HEK293 (cell line): Measurements from ENCODE around the gene EPO.

Experiments used
- CTCF ChIA-PET: fragments of 350-600 bp; formaldehyde crosslinking; extraction: SDS; loops from one replicate; lab custom pipeline; 2021; ENCODE audit warnings: antibody characterized with exemption; lab: Yijun Ruan, JAX
- POLR2A ChIA-PET: fragments of 300-600 bp; formaldehyde crosslinking; extraction: SDS; loops from one replicate; lab custom pipeline; 2020; ENCODE audit warnings: antibody characterized with exemption, inconsistent platforms; lab: Yijun Ruan, JAX
- H3K27ac ChIP-seq: fragments of 200-500 bp; sonication (Bioruptor generic); 2 replicates; pipeline ENCODE4 v1.5.1; 2014; ENCODE audit warnings: low read depth, low read length, control low read depth, inconsistent platforms; ENCODE audit errors: extremely low read depth
- H3K36me3 ChIP-seq, 2 experiments: fragments of 200-500 bp in 1 of 2; sonication (Bioruptor generic) in 1 of 2; 1 replicate in 1 of 2; 2 replicates in 1 of 2; pipeline ENCODE4 v1.5.1; 2014 to 2017; ENCODE audit warnings: inconsistent platforms in 2 of 2, low read length in 2 of 2; ENCODE audit not compliant: control insufficient read depth in 2 of 2, insufficient read depth in 1 of 2
- H3K4me1 ChIP-seq: fragments of 200-500 bp; sonication (Bioruptor generic); 2 replicates; pipeline ENCODE4 v1.5.1; 2014; ENCODE audit warnings: mild to moderate bottlenecking, low read length, inconsistent platforms; ENCODE audit not compliant: control insufficient read depth, insufficient read depth
- H3K4me3 ChIP-seq: 2 replicates; pipeline ENCODE4 v1.5.1; 2011; ENCODE audit warnings: low read depth, mild to moderate bottlenecking, control low read depth, low read length, moderate library complexity
- H3K9me3 ChIP-seq: fragments of 200-500 bp; sonication (Bioruptor generic); 2 replicates; pipeline ENCODE4 v1.5.1; 2014; ENCODE audit warnings: low read depth, low read length, inconsistent platforms; ENCODE audit not compliant: control insufficient read depth, insufficient read depth
- AEBP2 ChIP-seq: fragments of 450-650 bp; formaldehyde crosslinking; IDR thresholded peaks from 2 replicates; pipeline ENCODE4 v1.5.1; 2016; ENCODE audit warnings: missing biosample characterization, missing genetic modification characterization, borderline replicate concordance
- CTCF ChIP-seq: fragments of 450-650 bp; formaldehyde crosslinking; IDR thresholded peaks from 2 replicates; pipeline ENCODE4 v1.5.1; 2016; ENCODE audit warnings: missing biosample characterization, missing genetic modification characterization
- GLI4 ChIP-seq: fragments of 450-650 bp; formaldehyde crosslinking; IDR thresholded peaks from 2 replicates; pipeline ENCODE4 v1.5.1; 2016; ENCODE audit warnings: missing biosample characterization, missing genetic modification characterization
- GLIS1 ChIP-seq: fragments of 450-650 bp; formaldehyde crosslinking; IDR thresholded peaks from 2 replicates; pipeline ENCODE4 v1.5.1; 2016; ENCODE audit warnings: missing biosample characterization, missing genetic modification characterization
- PRDM1 ChIP-seq: fragments of 450-650 bp; formaldehyde crosslinking; IDR thresholded peaks from 2 replicates; pipeline ENCODE4; 2016; ENCODE audit warnings: missing biosample characterization, missing genetic modification characterization
- SP7 ChIP-seq: fragments of 450-650 bp; formaldehyde crosslinking; IDR thresholded peaks from 2 replicates; pipeline ENCODE4 v1.5.1; 2016; ENCODE audit warnings: missing biosample characterization, missing genetic modification characterization
- ZBTB17 ChIP-seq: fragments of 450-650 bp; formaldehyde crosslinking; IDR thresholded peaks from 2 replicates; pipeline ENCODE4 v1.5.1; 2016; ENCODE audit warnings: missing biosample characterization, missing genetic modification characterization
- ZBTB6 ChIP-seq: fragments of 450-650 bp; formaldehyde crosslinking; IDR thresholded peaks from 2 replicates; pipeline ENCODE4 v1.5.1; 2017; ENCODE audit warnings: missing biosample characterization, missing genetic modification characterization
- ZIC2 ChIP-seq: fragments of 450-650 bp; formaldehyde crosslinking; IDR thresholded peaks from 2 replicates; pipeline ENCODE4 v1.5.1; 2016; ENCODE audit warnings: missing biosample characterization, missing genetic modification characterization
- ZNF19 ChIP-seq: fragments of 450-650 bp; formaldehyde crosslinking; IDR thresholded peaks from 2 replicates; pipeline ENCODE4; 2016; ENCODE audit warnings: missing biosample characterization, missing genetic modification characterization, low read depth
- ZNF529 ChIP-seq: fragments of 450-650 bp; formaldehyde crosslinking; IDR thresholded peaks from 2 replicates; pipeline ENCODE4 v1.5.1; 2017; ENCODE audit warnings: missing genetic modification characterization, missing biosample characterization; ENCODE audit not compliant: insufficient replicate concordance
- ZNF777 ChIP-seq: fragments of 450-650 bp; formaldehyde crosslinking; IDR thresholded peaks from 2 replicates; pipeline ENCODE4 v1.5.1; 2017; ENCODE audit warnings: missing biosample characterization, missing genetic modification characterization, borderline replicate concordance
- ZNF837 ChIP-seq: fragments of 450-650 bp; formaldehyde crosslinking; IDR thresholded peaks from 2 replicates; pipeline ENCODE4 v1.5.1; 2016; ENCODE audit warnings: missing biosample characterization, missing genetic modification characterization
- TF ChIP-seq, protein P1 (sequence below): fragments of 450-650 bp; formaldehyde crosslinking; IDR thresholded peaks from 2 replicates; pipeline ENCODE4; 2016; ENCODE audit warnings: missing biosample characterization, missing genetic modification characterization
- TF ChIP-seq, protein P2 (sequence below): fragments of 450-650 bp; formaldehyde crosslinking; IDR thresholded peaks from 2 replicates; pipeline ENCODE4 v1.5.1; 2016; ENCODE audit warnings: missing biosample characterization, missing genetic modification characterization, low read depth
- TF ChIP-seq, protein P3 (sequence below): fragments of 450-650 bp; formaldehyde crosslinking; IDR thresholded peaks from 2 replicates; pipeline ENCODE4 v1.5.1; 2016; ENCODE audit warnings: missing biosample characterization, missing genetic modification characterization

Gene EPO

DNA sequence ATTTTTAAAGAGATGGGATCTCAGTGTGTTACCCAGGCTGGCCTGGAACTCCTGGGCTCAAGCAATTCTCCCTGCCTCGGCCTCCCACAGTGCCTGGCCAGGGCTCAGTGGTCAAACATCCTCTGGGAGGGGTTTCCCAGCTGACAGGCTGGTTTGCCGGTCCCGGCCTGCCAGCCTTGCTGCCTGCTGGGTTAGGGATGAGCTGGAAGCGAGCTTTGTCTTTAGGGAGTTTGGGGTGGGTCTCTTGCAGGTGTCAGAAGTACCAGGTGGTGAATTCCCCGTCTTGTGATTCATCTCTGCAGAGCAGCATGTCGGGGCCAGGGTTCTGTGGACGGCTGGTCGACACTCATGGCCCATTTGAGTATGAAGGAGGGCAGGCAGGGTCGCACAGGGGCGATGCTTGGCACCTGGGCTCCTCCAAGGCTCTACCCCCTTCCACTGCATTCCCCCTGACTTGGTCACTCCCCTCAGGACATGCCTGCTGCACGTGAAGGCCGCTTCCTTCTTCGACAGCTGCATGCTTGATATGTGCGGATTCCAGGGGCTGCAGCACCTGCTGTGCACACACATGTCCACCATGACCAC, 43.4 kb downstream of the EPO start:
- ChIA-PET POLR2A (no interaction called here), CTCF (interaction anchor here (0.6 kb wide), 1 partner anchor 552 kb away, joined by 4 read pairs; no protein-coding TSS in a partner anchor)
- Histone ChIP-seq H3K36me3 (no peaks in the 10 kb centered on the region), H3K9me3 (no peaks in the 10 kb centered on the region), H3K4me1 (no peaks in the 10 kb centered on the region), H3K4me3 (no peak overlapping the region), H3K27ac (no peak overlapping the region)
- TF ChIP-seq AEBP2 (tag by site-specific recombination) (no peak), ZNF19 (no peak), PRDM1 (tag by site-specific recombination) (no peak), ZNF777 (tag by site-specific recombination) (no peak), ZBTB17 (tag by site-specific recombination) (no peak)
- TF ChIP-seq, protein P1, sequence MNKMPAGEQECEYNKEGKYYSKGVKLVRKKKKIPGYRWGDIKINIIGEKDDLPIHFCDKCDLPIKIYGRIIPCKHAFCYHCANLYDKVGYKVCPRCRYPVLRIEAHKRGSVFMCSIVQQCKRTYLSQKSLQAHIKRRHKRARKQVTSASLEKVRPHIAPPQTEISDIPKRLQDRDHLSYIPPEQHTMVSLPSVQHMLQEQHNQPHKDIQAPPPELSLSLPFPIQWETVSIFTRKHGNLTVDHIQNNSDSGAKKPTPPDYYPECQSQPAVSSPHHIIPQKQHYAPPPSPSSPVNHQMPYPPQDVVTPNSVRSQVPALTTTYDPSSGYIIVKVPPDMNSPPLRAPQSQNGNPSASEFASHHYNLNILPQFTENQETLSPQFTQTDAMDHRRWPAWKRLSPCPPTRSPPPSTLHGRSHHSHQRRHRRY (tag by site-specific recombination), result no peak
- TF ChIP-seq, protein P2, sequence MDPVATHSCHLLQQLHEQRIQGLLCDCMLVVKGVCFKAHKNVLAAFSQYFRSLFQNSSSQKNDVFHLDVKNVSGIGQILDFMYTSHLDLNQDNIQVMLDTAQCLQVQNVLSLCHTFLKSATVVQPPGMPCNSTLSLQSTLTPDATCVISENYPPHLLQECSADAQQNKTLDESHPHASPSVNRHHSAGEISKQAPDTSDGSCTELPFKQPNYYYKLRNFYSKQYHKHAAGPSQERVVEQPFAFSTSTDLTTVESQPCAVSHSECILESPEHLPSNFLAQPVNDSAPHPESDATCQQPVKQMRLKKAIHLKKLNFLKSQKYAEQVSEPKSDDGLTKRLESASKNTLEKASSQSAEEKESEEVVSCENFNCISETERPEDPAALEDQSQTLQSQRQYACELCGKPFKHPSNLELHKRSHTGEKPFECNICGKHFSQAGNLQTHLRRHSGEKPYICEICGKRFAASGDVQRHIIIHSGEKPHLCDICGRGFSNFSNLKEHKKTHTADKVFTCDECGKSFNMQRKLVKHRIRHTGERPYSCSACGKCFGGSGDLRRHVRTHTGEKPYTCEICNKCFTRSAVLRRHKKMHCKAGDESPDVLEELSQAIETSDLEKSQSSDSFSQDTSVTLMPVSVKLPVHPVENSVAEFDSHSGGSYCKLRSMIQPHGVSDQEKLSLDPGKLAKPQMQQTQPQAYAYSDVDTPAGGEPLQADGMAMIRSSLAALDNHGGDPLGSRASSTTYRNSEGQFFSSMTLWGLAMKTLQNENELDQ (tag by site-specific recombination), result no peak

DNA sequence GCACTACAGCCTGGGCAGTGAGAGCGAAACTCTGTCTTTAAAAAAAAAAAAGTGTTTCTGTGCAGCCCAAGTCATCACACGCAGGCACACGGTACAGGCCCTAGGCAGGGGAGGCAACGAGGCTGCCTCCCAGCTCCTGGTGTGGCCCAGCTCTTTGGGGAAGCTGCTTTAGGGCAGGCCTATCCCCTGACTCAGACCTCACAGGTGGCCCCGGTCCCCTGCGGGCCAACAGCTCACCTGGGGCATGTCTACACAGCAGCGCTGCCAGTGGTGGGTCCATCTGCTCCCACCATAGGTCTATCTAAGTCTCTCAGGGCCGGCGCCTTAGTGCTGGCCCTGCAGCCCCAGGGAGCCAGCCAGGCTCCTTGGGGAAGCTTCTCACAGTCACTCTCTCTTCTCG, 44.6 kb downstream of the EPO start:
- Histone ChIP-seq H3K27ac (no peak overlapping the region), H3K36me3 (no peaks in the 10 kb centered on the region), H3K4me1 (no peaks in the 10 kb centered on the region), H3K4me3 (no peak overlapping the region), H3K9me3 (no peaks in the 10 kb centered on the region)
- peak; percentile 76 for TF ChIP-seq GLIS1 (tag by site-specific recombination)
- peak; percentile 91 for TF ChIP-seq ZIC2 (tag by site-specific recombination)
- TF ChIP-seq CTCF (tag by site-specific recombination), result no peak
- POLR2A ChIA-PET, result no interaction called here
- CTCF ChIA-PET, result no interaction called here

DNA sequence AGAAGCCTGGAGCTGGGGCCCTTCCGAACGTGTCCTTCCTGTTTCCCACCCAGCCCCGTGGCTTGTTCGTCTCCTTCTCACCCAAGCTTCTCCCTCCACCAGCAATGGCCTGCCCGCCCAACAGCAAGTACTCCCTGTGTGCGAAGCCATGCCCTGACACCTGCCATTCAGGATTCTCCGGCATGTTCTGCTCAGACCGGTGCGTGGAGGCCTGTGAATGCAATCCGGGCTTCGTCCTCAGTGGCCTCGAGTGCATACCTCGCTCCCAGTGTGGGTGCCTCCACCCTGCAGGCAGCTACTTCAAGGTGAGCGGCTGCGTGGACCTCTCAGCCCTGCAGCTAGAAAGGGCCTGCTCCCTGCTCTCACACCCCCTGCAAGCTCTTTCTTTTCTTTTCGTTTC, 45.0 kb downstream of the EPO start:
- no peaks in the 10 kb centered on the region for H3K36me3 ChIP-seq
- no peak overlapping the region for H3K4me3 ChIP-seq
- H3K9me3 ChIP-seq, result no peaks in the 10 kb centered on the region
- POLR2A ChIA-PET, result no interaction called here
- TF ChIP-seq ZIC2 (tag by site-specific recombination) (peak; percentile 8; the same call in 1 of the 2 replicates), ZNF837 (tag by site-specific recombination) (no peak), GLI4 (peak; percentile 85; the same call in 1 of the 2 replicates), SP7 (tag by site-specific recombination) (no peak), ZNF529 (no peak), ZBTB6 (no peak)
- TF ChIP-seq, protein P3, sequence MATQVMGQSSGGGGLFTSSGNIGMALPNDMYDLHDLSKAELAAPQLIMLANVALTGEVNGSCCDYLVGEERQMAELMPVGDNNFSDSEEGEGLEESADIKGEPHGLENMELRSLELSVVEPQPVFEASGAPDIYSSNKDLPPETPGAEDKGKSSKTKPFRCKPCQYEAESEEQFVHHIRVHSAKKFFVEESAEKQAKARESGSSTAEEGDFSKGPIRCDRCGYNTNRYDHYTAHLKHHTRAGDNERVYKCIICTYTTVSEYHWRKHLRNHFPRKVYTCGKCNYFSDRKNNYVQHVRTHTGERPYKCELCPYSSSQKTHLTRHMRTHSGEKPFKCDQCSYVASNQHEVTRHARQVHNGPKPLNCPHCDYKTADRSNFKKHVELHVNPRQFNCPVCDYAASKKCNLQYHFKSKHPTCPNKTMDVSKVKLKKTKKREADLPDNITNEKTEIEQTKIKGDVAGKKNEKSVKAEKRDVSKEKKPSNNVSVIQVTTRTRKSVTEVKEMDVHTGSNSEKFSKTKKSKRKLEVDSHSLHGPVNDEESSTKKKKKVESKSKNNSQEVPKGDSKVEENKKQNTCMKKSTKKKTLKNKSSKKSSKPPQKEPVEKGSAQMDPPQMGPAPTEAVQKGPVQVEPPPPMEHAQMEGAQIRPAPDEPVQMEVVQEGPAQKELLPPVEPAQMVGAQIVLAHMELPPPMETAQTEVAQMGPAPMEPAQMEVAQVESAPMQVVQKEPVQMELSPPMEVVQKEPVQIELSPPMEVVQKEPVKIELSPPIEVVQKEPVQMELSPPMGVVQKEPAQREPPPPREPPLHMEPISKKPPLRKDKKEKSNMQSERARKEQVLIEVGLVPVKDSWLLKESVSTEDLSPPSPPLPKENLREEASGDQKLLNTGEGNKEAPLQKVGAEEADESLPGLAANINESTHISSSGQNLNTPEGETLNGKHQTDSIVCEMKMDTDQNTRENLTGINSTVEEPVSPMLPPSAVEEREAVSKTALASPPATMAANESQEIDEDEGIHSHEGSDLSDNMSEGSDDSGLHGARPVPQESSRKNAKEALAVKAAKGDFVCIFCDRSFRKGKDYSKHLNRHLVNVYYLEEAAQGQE (tag by site-specific recombination), result no peak
- CTCF ChIA-PET, result no interaction called here
- H3K27ac ChIP-seq, result no peak overlapping the region
- H3K4me1 ChIP-seq, result no peaks in the 10 kb centered on the region
